Measurements from ENCODE around the gene DNAJA2. TPM values are rescaled to one million over a fixed set of nuclear protein-coding genes. Genes with fewer than 3 reads are reported as not detected.
A peak's percentile ranks its signal among the peaks of the same experiment; 100 is the strongest.

The DNAJA2 gene
- total RNA-seq, 1 donor from 2014 or later, result 68.5 TPM

- Mint-ChIP-seq H3K36me3 (peaks cover 17% of the 10 kb centered on the region), H3K27ac (no peak overlapping the region), H3K9me3 (no peaks in the 10 kb centered on the region), H3K27me3 (ENCODE audit: low read depth) (no peaks in the 10 kb centered on the region), H3K4me1 (peaks cover 3% of the 10 kb centered on the region), H3K4me3 (no peak overlapping the region)
- no peak for DNase-seq (ENCODE audit: low spot score in 2 of 2, unreplicated experiment in 2 of 2)
- no peak for TF ChIP-seq CTCF (IDR thresholded peaks at IDR 0.05; ENCODE audit: unreplicated experiment)
These were observed 42.6 kb downstream of the DNAJA2 start for GRCh38 chr16:46930861-46931260.

DNA sequence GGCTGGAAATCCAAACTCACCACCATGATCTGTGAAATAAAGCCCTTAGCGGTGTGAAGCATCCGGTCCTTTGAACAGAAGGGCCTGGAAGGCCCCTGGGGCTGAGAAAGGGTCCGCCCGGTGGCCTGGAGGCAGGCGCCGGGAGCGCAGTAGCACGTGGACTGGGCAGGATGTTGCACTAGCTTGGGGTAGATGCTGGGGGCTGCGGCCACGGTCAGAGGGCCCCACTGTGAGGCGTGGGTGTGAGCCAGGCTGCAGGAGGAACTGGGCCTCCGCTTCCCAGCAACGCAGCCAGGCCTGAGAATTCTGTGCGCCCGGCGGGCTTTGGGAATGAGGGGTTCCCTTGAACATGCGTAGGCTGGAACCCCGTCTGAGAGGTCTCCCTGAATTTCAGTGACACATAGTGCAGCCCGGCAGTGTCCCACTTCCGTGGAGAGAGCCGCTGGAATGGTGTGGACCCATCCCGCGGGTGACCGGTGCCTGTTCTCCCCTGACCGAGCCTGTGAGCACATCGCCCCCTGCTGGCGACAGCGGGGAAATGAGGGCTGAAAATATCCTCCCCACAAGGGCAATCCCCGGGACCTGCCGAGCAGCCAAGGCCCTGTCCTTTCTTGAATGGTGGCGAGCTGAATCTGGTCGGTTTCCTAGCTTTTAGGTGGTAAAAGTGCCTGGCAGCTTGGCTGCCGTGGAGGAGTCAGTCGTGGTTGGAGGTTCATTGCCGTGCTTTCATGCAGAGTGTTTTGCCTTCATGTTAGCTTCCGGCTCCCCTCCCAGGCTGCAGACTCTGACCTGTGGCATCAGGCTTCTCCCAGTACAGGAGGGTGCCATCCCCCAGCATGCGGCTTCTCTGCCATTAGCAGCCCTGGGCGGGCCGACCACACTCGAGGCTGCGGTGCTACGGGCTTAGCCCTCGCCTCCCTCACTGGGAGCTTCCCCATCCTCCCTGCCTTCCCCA, 43.8 kb downstream of the DNAJA2 start:
- no peak overlapping the region for H3K27ac Mint-ChIP-seq
- peak; percentile 34 to 73 for DNase-seq (ENCODE audit: low spot score in 2 of 2, unreplicated experiment in 2 of 2)
- TF ChIP-seq CTCF (IDR thresholded peaks at IDR 0.05; ENCODE audit: unreplicated experiment), result peak; percentile 93
- H3K27me3 Mint-ChIP-seq (ENCODE audit: low read depth), result no peaks in the 10 kb centered on the region
- peaks cover 3% of the 10 kb centered on the region for H3K4me1 Mint-ChIP-seq
- H3K36me3 Mint-ChIP-seq, result peaks cover 17% of the 10 kb centered on the region
- no peaks in the 10 kb centered on the region for H3K9me3 Mint-ChIP-seq
- H3K4me3 Mint-ChIP-seq, result no peak overlapping the region

- no peak overlapping the region for H3K4me3 Mint-ChIP-seq
- H3K27me3 Mint-ChIP-seq (ENCODE audit: low read depth), result no peaks in the 10 kb centered on the region
- no peak for TF ChIP-seq CTCF (IDR thresholded peaks at IDR 0.05; ENCODE audit: unreplicated experiment)
- H3K27ac Mint-ChIP-seq, result peak overlapping the region; percentile 31
- H3K36me3 Mint-ChIP-seq, result peaks cover 17% of the 10 kb centered on the region
- no peaks in the 10 kb centered on the region for H3K9me3 Mint-ChIP-seq
- H3K4me1 Mint-ChIP-seq, result peaks cover 3% of the 10 kb centered on the region
- DNase-seq (ENCODE audit: low spot score in 2 of 2, unreplicated experiment in 2 of 2), result no peak
These were observed 44.7 kb downstream of the DNAJA2 start for GRCh38 chr16:46928811-46929210.

GRCh38 chr16:46927273-46927672, 46.2 kb downstream of the DNAJA2 start:
- Mint-ChIP-seq H3K4me3 (no peak overlapping the region), H3K9me3 (no peaks in the 10 kb centered on the region), H3K36me3 (peaks cover 25% of the 10 kb centered on the region), H3K27ac (peak overlapping the region; percentile 37), H3K4me1 (peaks cover 3% of the 10 kb centered on the region), H3K27me3 (ENCODE audit: low read depth) (no peaks in the 10 kb centered on the region)
- no peak for DNase-seq (ENCODE audit: low spot score in 2 of 2, unreplicated experiment in 2 of 2)
- no peak for TF ChIP-seq CTCF (IDR thresholded peaks at IDR 0.05; ENCODE audit: unreplicated experiment)

DNA sequence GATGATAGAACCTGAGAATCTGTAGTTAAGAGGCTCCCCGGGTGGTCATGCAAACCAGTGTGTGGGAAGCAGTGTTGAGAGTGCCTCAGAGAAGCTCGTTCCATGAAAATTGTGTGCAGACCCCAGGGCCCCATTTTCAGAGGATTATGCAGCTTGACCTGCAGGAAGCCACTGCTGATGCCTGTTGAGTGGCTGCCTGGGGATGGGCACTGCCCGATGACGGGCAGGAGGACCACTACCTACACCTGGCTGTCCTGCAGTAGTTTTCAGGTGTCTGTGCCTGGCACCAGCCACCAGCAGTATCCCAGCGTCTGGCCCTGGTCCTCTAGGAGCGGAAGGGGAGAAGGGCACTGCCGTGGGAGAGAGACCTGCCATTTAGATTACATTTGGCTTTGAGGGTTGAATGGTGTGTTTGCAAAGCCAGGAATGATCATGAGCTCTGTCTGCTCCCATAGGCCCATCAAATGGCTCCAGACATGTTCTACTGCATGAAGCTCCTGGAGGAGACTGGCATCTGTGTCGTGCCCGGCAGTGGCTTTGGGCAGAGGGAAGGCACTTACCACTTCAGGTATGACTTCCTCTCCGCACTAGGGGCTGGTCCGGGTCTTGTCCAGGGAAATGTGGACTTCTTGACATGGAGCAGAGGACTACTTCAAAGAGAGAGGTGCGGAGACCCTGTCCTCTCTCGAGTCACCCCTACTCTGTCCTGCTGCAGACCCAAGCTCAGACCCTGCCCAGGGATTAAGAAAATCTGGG, 46.8 kb downstream of the DNAJA2 start:
- Mint-ChIP-seq H3K27ac (no peak overlapping the region), H3K4me1 (peaks cover 3% of the 10 kb centered on the region), H3K36me3 (peaks cover 29% of the 10 kb centered on the region), H3K9me3 (no peaks in the 10 kb centered on the region), H3K4me3 (no peak overlapping the region), H3K27me3 (ENCODE audit: low read depth) (no peaks in the 10 kb centered on the region)
- TF ChIP-seq CTCF (IDR thresholded peaks at IDR 0.05; ENCODE audit: unreplicated experiment), result no peak
- no peak for DNase-seq (ENCODE audit: low spot score in 2 of 2, unreplicated experiment in 2 of 2)

All from mesothelial cell of epicardium (in vitro differentiated cells).